HCT116 (cell line): ENCODE results near the gene LMBRD1. TPM values are rescaled to one million over a fixed set of nuclear protein-coding genes. Genes with fewer than 3 reads are reported as not detected.

ENCODE experiments used
- ATAC-seq: fragments of 200-7000 bp; cut with Tn5 transposase; 2 replicates; pipeline ENCODE4 v1.9.1; 2020; ENCODE audit warnings: mild to moderate bottlenecking, moderate library complexity
- BruUV-seq: library from RNA; stranded (reverse); fragments of 400-500 nt; replicated peaks from 2 replicates; lab custom pipeline; 2021; lab: Mats Ljungman, UMichigan
- CTCF ChIA-PET: fragments of 300-600 bp; sonication (Branson Sonifier 250); formaldehyde crosslinking; loops from one replicate; lab custom pipeline; 2021; ENCODE audit warnings: antibody characterized with exemption; lab: Charles Lee
- POLR2A ChIA-PET: fragments of 300-600, 350-600 bp; sonication (Branson Sonifier 250); formaldehyde crosslinking; loops from one replicate; lab custom pipeline; 2021; ENCODE audit warnings: antibody characterized with exemption; lab: Charles Lee
- RAD21 ChIA-PET, 2 experiments: fragments of 300-600 bp; sonication (Branson Sonifier 250); formaldehyde crosslinking; loops; one replicate each; lab custom pipeline; 2023; ENCODE audit warnings: low total read pairs in 2 of 2; ENCODE audit not compliant: uncharacterized antibody in 2 of 2, unreplicated experiment in 2 of 2, low non-redundant PET in 1 of 2; lab: Charles Lee
- DNase-seq: peaks from one replicate; pipeline ENCODE4 v3.0.0-alpha.2; 2010; ENCODE audit warnings: low read depth, low spot score
- H2AFZ ChIP-seq: fragments of 200-600 bp; shearing (Covaris generic), sonication (generic); 2 replicates; pipeline ENCODE4 v1.6.1; 2017; ENCODE audit warnings: low read depth, mixed run types, mixed read lengths, antibody characterized with exemption, low read length; ENCODE audit not compliant: poor library complexity, severe bottlenecking
- H3K27ac ChIP-seq: 2 replicates; pipeline ENCODE4 v1.5.1; 2012; ENCODE audit warnings: low read depth, low read length
- H3K27me3 ChIP-seq: fragments of 200-600 bp; sonication (generic); 2 replicates; pipeline ENCODE4 v1.6.1; 2016; ENCODE audit warnings: mixed run types, low read length, mixed read lengths; ENCODE audit not compliant: insufficient read depth
- H3K36me3 ChIP-seq, 2 experiments: fragments of 200-500 bp in 1 of 2; fragments of 200-600 bp in 1 of 2; sonication (Bioruptor generic) in 1 of 2; sonication (generic) in 1 of 2; 2 replicates each; pipeline versions ENCODE4 v1.5.1 to v1.6.1; 2014 to 2016; ENCODE audit warnings: low read length in 2 of 2, inconsistent platforms in 1 of 2, mixed read lengths in 1 of 2, mixed run types in 1 of 2; ENCODE audit not compliant: insufficient read depth in 2 of 2, control insufficient read depth in 1 of 2
- H3K4me1 ChIP-seq, 2 experiments: fragments of 200-600 bp in 1 of 2; sonication (generic) in 1 of 2; 2 replicates each; pipeline versions ENCODE4 v1.5.1 to v1.6.1; 2012 to 2017; ENCODE audit warnings: low read length in 2 of 2, inconsistent platforms in 1 of 2, mild to moderate bottlenecking in 1 of 2, mixed read lengths in 1 of 2, mixed run types in 1 of 2, moderate library complexity in 1 of 2; ENCODE audit not compliant: insufficient read depth in 2 of 2, control insufficient read depth in 1 of 2
- H3K4me2 ChIP-seq: fragments of 200-600 bp; sonication (generic); 2 replicates; pipeline ENCODE4 v1.6.1; 2017; ENCODE audit warnings: mixed run types, low read length, mixed read lengths
- H3K4me3 ChIP-seq, 2 experiments: fragments of 200-600 bp in 1 of 2; sonication (generic) in 1 of 2; replicated peaks in 1 of 2; 2 replicates each; pipeline ENCODE4 v1.5.1; 2011 to 2016; ENCODE audit warnings: low read length in 2 of 2, control low read depth in 1 of 2, low read depth in 1 of 2, mild to moderate bottlenecking in 1 of 2, mixed read lengths in 1 of 2, mixed run types in 1 of 2
- H3K79me2 ChIP-seq: fragments of 200-600 bp; sonication (generic); 2 replicates; pipeline ENCODE4 v1.6.1; 2017; ENCODE audit warnings: mild to moderate bottlenecking, mixed run types, low read length, moderate library complexity, mixed read lengths; ENCODE audit not compliant: insufficient read depth
- H3K9ac ChIP-seq: fragments of 200-600 bp; sonication (generic); 2 replicates; pipeline ENCODE4 v1.6.1; 2016; ENCODE audit warnings: low read length, mixed read lengths
- H3K9me2 ChIP-seq: fragments of 200-600 bp; sonication (generic), shearing (Covaris generic); 2 replicates; pipeline ENCODE4 v1.6.1; 2017; ENCODE audit warnings: mixed run types, mild to moderate bottlenecking, moderate library complexity; ENCODE audit not compliant: insufficient read depth
- H3K9me3 ChIP-seq, 2 experiments: fragments of 200-500 bp in 1 of 2; fragments of 200-600 bp in 1 of 2; sonication (Bioruptor generic) in 1 of 2; sonication (generic) in 1 of 2; 2 replicates each; pipeline ENCODE4 v1.6.1; 2014 to 2017; ENCODE audit warnings: low read length in 2 of 2, mixed read lengths in 2 of 2, inconsistent platforms in 1 of 2, low read depth in 1 of 2, mild to moderate bottlenecking in 1 of 2, mixed run types in 1 of 2, moderate library complexity in 1 of 2; ENCODE audit not compliant: control insufficient read depth in 1 of 2, insufficient read depth in 1 of 2
- H4K20me1 ChIP-seq: fragments of 200-600 bp; sonication (generic), shearing (Covaris generic); 2 replicates; pipeline ENCODE4 v1.6.1; 2017; ENCODE audit warnings: mixed run types, mild to moderate bottlenecking, moderate library complexity; ENCODE audit not compliant: insufficient read depth
- ATF3 ChIP-seq: IDR thresholded peaks from 2 replicates; pipeline ENCODE4 v1.6.1; 2012
- CEBPB ChIP-seq: IDR thresholded peaks from 2 replicates; pipeline ENCODE4 v1.6.1; 2012; ENCODE audit warnings: low read depth
- ELF1 ChIP-seq: IDR thresholded peaks from 2 replicates; pipeline ENCODE4 v1.6.1; 2012; ENCODE audit warnings: low read depth, borderline replicate concordance
- EZH2 ChIP-seq: fragments of 200-600 bp; sonication (generic); IDR thresholded peaks from 2 replicates; pipeline ENCODE4 v1.6.1; 2017; ENCODE audit warnings: antibody characterized with exemption, mixed run types
- EZH2phosphoT487 ChIP-seq: fragments of 200-600 bp; IDR thresholded peaks from 2 replicates; pipeline ENCODE4 v1.6.1; 2018; ENCODE audit warnings: antibody characterized with exemption, borderline replicate concordance
- FOSL1 ChIP-seq: IDR thresholded peaks from 2 replicates; pipeline ENCODE4 v1.6.1; 2012; ENCODE audit warnings: low read depth
- JUND ChIP-seq: IDR thresholded peaks from 2 replicates; pipeline ENCODE4 v1.6.1; 2012
- POLR2A ChIP-seq: IDR thresholded peaks from 2 replicates; pipeline ENCODE4 v1.7.0; 2011; ENCODE audit warnings: borderline replicate concordance; ENCODE audit not compliant: insufficient read depth, insufficient read length; ENCODE audit errors: extremely low read depth
- POLR2AphosphoS5 ChIP-seq: IDR thresholded peaks from 2 replicates; pipeline ENCODE4 v1.6.1; 2011; ENCODE audit warnings: mild to moderate bottlenecking, low read depth, low read length, moderate library complexity
- RAD21 ChIP-seq: IDR thresholded peaks from 2 replicates; pipeline ENCODE4 v1.6.1; 2012; ENCODE audit warnings: low read depth, mild to moderate bottlenecking
- REST ChIP-seq: IDR thresholded peaks from 2 replicates; pipeline ENCODE4 v1.6.1; 2012; ENCODE audit warnings: low read depth
- SIN3A ChIP-seq: IDR thresholded peaks from 2 replicates; pipeline ENCODE4 v1.6.1; 2012; ENCODE audit warnings: low read depth
- SP1 ChIP-seq: IDR thresholded peaks from 2 replicates; pipeline ENCODE4 v1.6.1; 2012; ENCODE audit warnings: low read depth
- SRF ChIP-seq: IDR thresholded peaks from 2 replicates; pipeline ENCODE4 v1.6.1; 2012; ENCODE audit warnings: low read depth
- TCF7L2 ChIP-seq: IDR thresholded peaks from 2 replicates; pipeline ENCODE4 v1.7.0; 2011; ENCODE audit warnings: borderline replicate concordance, inconsistent platforms; ENCODE audit not compliant: insufficient read depth, insufficient read length; ENCODE audit errors: extremely low read depth
- YY1 ChIP-seq: IDR thresholded peaks from 2 replicates; pipeline ENCODE4 v1.6.1; 2011; ENCODE audit warnings: low read length, low read depth, moderate library complexity, mild to moderate bottlenecking; ENCODE audit not compliant: insufficient replicate concordance; ENCODE audit errors: extremely low read depth
- ZFX ChIP-seq: fragments of 450-650 bp; IDR thresholded peaks from 2 replicates; pipeline ENCODE4 v1.6.1; 2017
- ZNF274 ChIP-seq: fragments of 200-500 bp; sonication (Bioruptor generic); IDR thresholded peaks from 2 replicates; pipeline ENCODE4 v1.6.1; 2014; ENCODE audit warnings: mild to moderate bottlenecking, low read depth, low read length, inconsistent platforms
- intact Hi-C: fragments of 100-400 bp; cut with micrococcal nuclease; formaldehyde crosslinking; loops from 2 replicates; pipeline ENCODE4 v1.10.0; 2022
- total RNA-seq: library from RNA; stranded (reverse); gene quantifications from one replicate; pipeline ENCODE4 v1.2.1, GENCODE V29; 2021; ENCODE audit not compliant: unreplicated experiment
- TF ChIP-seq, protein P1 (sequence below), 3 experiments: fragments of 200-600 bp in 1 of 3; sonication (generic) in 1 of 3; IDR thresholded peaks in 2 of 3; conservative IDR thresholded peaks in 1 of 3; 2 replicates each; pipeline ENCODE4 v1.5.1; 2012 to 2017; ENCODE audit warnings: low read depth in 2 of 3, low read length in 2 of 3, antibody characterized with exemption in 1 of 3, borderline replicate concordance in 1 of 3, control low read depth in 1 of 3, mild to moderate bottlenecking in 1 of 3, mixed read lengths in 1 of 3, mixed run types in 1 of 3, moderate library complexity in 1 of 3; ENCODE audit not compliant: insufficient read depth in 1 of 3
- TF ChIP-seq, protein P2 (sequence below): IDR thresholded peaks from 2 replicates; pipeline ENCODE4 v1.6.1; 2012

Gene LMBRD1
- total RNA-seq, 1 experiment from 2014 or later: 11.9 TPM

DNA sequence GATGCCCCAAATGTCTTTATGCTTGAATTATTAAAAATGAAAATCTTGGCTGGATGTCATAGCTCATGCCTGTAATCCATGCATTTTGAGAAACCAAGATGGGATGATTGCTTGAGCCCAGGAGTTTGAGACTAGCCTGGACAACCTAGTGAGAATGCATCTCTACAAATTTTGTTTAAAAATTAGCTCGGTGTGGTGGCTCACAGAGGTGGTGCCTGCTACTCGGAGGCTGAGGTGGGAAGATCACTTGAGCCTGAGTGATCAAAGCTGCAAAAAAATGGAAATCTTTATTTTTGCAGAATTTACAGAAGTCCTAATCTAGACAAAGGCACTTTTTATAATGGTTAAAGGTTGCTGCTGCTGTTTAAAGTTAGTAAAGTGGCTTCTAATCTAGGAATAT, 49.5 kb upstream of the LMBRD1 start:
- no peak for ATAC-seq
- H3K4me3 ChIP-seq: no peak overlapping the region
- no TSS peak for BruUV-seq
- H4K20me1 ChIP-seq: no peaks in the 10 kb centered on the region
- H3K9me3 ChIP-seq: no peaks in the 10 kb centered on the region
- H3K4me1 ChIP-seq: no peaks in the 10 kb centered on the region
- H2AFZ ChIP-seq: no peak overlapping the region
- H3K79me2 ChIP-seq: no peaks in the 10 kb centered on the region
- no peak overlapping the region for H3K9ac ChIP-seq
- no peak overlapping the region for H3K27ac ChIP-seq
- ChIA-PET CTCF (no interaction called here), POLR2A (no interaction called here), RAD21 (no interaction called here)
- H3K27me3 ChIP-seq: 0 out of 2 replicates have a peak, but pooled peaks cover 3% of the 10 kb centered on the region
- H3K36me3 ChIP-seq: no peaks in the 10 kb centered on the region
- no peak for DNase-seq
- TF ChIP-seq CEBPB (no peak), TCF7L2 (no peak), EZH2 (no peak), FOSL1 (no peak), REST (no peak), ELF1 (no peak), POLR2A (no peak), SIN3A (no peak), ZFX (no peak), SP1 (no peak), YY1 (no peak), SRF (no peak), EZH2phosphoT487 (no peak), POLR2AphosphoS5 (no peak), RAD21 (no peak), ZNF274 (no peak), JUND (no peak), ATF3 (no peak)
- TF ChIP-seq, protein P1, sequence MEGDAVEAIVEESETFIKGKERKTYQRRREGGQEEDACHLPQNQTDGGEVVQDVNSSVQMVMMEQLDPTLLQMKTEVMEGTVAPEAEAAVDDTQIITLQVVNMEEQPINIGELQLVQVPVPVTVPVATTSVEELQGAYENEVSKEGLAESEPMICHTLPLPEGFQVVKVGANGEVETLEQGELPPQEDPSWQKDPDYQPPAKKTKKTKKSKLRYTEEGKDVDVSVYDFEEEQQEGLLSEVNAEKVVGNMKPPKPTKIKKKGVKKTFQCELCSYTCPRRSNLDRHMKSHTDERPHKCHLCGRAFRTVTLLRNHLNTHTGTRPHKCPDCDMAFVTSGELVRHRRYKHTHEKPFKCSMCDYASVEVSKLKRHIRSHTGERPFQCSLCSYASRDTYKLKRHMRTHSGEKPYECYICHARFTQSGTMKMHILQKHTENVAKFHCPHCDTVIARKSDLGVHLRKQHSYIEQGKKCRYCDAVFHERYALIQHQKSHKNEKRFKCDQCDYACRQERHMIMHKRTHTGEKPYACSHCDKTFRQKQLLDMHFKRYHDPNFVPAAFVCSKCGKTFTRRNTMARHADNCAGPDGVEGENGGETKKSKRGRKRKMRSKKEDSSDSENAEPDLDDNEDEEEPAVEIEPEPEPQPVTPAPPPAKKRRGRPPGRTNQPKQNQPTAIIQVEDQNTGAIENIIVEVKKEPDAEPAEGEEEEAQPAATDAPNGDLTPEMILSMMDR (IDR thresholded peaks at IDR 0.05 in 2 of 3, conservative IDR thresholded peaks at IDR 0.05 in 1 of 3; ENCODE audit: borderline replicate concordance in 1 of 3, insufficient read depth in 1 of 3, low read depth in 2 of 3, low read length in 2 of 3): no peak
- TF ChIP-seq, protein P2, sequence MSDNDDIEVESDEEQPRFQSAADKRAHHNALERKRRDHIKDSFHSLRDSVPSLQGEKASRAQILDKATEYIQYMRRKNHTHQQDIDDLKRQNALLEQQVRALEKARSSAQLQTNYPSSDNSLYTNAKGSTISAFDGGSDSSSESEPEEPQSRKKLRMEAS: no peak
- H3K9me2 ChIP-seq: no peaks in the 10 kb centered on the region
- no peak overlapping the region for H3K4me2 ChIP-seq
- intact Hi-C loops: no loop called here
